ENCODE data around the gene CST8.

DNA sequence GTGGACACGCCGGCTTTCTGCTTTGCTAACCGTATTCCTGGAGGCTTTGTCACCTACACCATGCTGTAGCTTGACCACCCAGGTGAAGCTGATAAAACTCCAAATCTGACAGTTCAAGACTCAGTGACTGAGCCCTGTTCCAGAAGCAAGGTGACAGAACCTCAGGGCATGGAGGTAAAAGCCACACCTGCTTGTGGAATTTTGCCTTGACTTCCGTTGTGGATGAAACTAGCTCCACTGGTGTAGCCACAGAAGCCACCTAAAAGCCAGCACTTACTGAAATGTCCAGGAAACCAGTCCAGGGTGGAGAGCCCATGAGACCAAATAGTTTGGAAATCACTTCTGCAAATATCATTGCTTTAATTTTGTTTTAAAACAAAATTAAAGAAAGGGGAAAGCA lies 11.0 kb downstream of the CST8 start:
- TF ChIP-seq EP300 (IDR thresholded peaks at IDR 0.05) (no peak), POLR2A (IDR thresholded peaks at IDR 0.05) (no peak)
